Cardiac septum (tissue), 1 donor: ENCODE data around the gene ARCN1. TPM values are rescaled to one million over a fixed set of nuclear protein-coding genes. Genes with fewer than 3 reads are reported as not detected.

Experiments
- DNase-seq: peaks from one replicate; pipeline ENCODE4 v3.0.0-alpha.2; 2020; ENCODE audit warnings: low spot score
- intact Hi-C: fragments of 100-400 bp; cut with DNase I; formaldehyde crosslinking; loops from one replicate; pipeline ENCODE4 v1.14.0; 2022
- long read RNA-seq: library from polyadenylated mRNA; unstranded; transcript quantifications from one replicate; pipeline ENCODE4 v2.0.0, GENCODE V29; 2021
- total RNA-seq: library from RNA; stranded (reverse); fragmentation: NEBNext Ultra II Directional; extraction: Animal tissue kit (Norgen Biotek cat#: 25700); gene quantifications from one replicate; pipeline ENCODE4 v1.2.1, GENCODE V29; 2021
- donor health status: DM: no; HTN: no; CAD: no.

ARCN1 gene
- 118 TPM for total RNA-seq
- long read RNA-seq, transcript ARCN1-201 (10 exons, 3,845 nt) = major isoform, 52 of 81 reads
- long read RNA-seq, partial matches to known transcripts = 20 of 81 reads
- long read RNA-seq, other reads (novel, unspliced or antisense) = 7 of 81 reads

- intact Hi-C loops = loop anchor here (5.0 kb wide), 1 partner anchor 40 kb away; no protein-coding TSS in a partner anchor
- DNase-seq = peak; percentile 93
These were observed at the start of gene ARCN1 for GRCh38 chr11:118572061-118572980. Gene ARCN1 (plus strand): TSS chr11:118572409. CDS start chr11:118572548, 139 bp downstream.

- intact Hi-C loops = no loop called here
- DNase-seq = no peak
These were observed 49.6 kb upstream of the ARCN1 start for GRCh38 chr11:118522571-118523072.

DNA sequence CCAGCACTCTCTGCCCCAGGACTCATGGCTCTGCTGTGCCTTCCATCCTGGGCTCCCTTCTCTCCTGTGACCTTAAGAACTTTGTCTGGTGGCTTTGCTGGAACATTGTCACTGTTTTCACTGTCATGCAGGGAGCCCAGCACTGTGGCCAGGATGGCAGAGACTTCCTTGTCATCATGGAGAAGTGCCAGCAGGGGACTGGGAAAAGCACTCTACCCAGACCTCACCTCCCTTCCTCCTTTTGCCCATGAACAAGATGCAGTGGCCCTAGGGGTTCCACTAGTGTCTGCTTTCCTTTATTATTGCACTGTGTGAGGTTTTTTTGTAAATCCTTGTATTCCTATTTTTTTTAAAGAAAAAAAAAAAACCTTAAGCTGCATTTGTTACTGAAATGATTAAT, 47.9 kb upstream of the ARCN1 start:
- DNase-seq = no peak
- intact Hi-C loops = no loop called here

GRCh38 chr11:118524757-118525470, 47.3 kb upstream of the ARCN1 start:
- DNase-seq = no peak
- intact Hi-C loops = no loop called here

- no peak for DNase-seq
- intact Hi-C loops = no loop called here
These were observed 45.5 kb upstream of the ARCN1 start for GRCh38 chr11:118526688-118527087.

- DNase-seq = no peak
- intact Hi-C loops = no loop called here
These were observed 45.1 kb upstream of the ARCN1 start, which contains the start of gene TTC36 for GRCh38 chr11:118527109-118527508. Gene TTC36 (plus strand): TSS chr11:118527474. CDS start chr11:118527495, 21 bp downstream.

DNA sequence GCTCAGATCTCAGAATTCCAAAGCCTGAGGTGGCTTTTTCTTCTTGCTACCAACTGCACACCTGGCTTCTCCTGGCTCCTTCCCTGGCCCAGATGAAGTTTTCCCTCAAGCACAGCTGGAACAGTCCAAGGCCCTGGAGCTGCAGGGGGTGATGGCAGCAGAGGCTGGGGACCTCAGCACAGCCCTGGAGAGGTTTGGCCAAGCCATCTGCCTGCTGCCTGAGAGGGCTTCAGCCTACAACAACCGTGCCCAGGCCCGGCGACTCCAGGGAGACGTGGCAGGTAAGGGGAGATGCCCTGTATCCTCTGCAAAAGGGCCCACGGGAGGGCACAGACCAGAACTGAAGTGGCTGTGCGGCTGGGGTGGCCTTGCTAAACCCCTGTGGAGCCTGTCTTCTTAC, 43.7 kb upstream of the ARCN1 start:
- intact Hi-C loops = no loop called here
- DNase-seq = no peak

DNA sequence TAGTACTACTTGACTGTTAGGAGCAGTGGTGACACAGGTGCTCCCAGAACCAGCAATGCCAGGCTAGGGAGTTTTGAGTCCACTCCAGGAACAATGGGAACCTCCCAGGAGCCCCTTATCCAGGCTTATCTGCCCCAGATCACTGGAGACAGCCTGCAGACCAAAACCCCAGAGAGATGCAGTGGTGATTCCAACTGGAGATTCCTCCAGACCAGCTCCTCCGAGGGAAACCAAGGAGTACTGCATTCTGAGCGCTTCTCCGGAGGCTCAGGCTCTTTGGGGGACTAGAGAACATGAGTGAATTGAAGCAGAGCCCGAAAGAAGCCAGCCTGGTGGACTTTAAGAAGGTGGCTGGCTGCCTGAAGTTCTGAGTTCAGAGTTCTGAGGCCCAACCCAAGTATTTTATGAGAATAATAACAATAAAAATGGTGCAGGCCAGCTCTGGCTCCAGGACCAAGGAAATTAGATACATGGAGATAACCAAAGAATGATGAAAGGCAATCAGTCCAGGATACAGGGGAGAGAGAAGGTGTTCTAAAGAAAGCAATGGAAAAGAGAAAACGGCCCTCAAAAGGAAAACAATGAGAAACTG, 42.5 kb upstream of the ARCN1 start:
- intact Hi-C loops = no loop called here
- no peak for DNase-seq

GRCh38 chr11:118530180-118530682, 42.0 kb upstream of the ARCN1 start:
- intact Hi-C loops = no loop called here
- no peak for DNase-seq

DNA sequence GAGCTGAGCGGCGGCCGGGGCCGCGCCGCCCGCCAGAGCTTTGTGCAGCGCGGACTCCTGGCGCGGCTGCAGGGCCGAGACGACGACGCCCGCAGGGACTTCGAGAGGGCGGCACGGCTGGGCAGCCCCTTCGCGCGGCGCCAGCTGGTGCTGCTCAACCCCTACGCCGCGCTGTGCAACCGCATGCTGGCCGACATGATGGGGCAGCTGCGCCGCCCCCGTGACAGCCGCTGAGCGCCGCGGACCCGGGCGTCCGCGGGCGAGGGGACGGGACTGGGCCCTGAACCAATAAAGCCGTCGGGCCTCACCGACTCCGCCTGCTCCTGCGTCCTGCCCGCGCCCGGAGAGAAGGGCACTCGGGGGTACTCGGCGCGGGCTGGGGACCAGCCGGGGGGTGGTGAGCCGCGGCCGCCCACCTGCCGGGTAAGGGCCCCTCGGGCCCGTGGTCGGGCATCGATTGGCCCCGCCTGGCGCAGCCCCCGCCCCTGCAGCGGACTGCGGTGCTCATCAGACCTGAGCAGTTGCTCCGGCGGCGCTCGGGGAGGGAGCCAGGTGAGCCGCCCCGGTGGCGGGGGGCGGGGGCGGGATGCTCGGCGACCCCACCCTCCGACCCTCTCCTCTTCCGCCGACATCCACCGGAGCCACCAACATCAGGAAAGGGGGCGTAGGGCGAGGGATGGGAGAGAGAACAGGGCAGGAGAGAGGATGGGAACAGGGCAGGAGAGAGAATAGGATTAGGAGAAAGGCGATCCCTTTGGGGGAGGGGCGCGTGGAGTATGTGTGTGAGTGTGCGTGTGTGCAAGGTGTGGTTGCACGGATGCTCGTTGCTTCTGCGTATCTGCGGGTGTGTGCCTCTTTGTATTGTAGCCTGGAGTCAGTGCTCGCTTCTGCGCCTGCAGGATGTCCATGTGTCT, 41.3 kb upstream of the ARCN1 start, which contains the start of gene TMEM25:
TMEM25 (plus strand) TSS at position 510 of the 914 bp plus-strand sequence. CDS start 610 bp downstream, outside the sequence.
- peak; percentile 83 for DNase-seq
- intact Hi-C loops = no loop called here

GRCh38 chr11:118531597-118532084, 40.6 kb upstream of the ARCN1 start:
- intact Hi-C loops = no loop called here
- no peak for DNase-seq

DNA sequence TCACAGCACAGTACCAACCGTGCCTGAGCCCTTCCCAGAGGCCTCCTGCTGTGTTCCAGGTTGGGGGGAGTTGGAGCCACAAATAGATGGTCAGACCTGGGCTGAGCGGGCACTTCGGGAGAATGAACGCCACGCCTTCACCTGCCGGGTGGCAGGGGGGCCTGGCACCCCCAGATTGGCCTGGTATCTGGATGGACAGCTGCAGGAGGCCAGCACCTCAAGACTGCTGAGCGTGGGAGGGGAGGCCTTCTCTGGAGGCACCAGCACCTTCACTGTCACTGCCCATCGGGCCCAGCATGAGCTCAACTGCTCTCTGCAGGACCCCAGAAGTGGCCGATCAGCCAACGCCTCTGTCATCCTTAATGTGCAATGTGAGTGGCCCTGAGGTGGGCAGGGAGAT, 40.1 kb upstream of the ARCN1 start:
- intact Hi-C loops = no loop called here
- DNase-seq = no peak

DNA sequence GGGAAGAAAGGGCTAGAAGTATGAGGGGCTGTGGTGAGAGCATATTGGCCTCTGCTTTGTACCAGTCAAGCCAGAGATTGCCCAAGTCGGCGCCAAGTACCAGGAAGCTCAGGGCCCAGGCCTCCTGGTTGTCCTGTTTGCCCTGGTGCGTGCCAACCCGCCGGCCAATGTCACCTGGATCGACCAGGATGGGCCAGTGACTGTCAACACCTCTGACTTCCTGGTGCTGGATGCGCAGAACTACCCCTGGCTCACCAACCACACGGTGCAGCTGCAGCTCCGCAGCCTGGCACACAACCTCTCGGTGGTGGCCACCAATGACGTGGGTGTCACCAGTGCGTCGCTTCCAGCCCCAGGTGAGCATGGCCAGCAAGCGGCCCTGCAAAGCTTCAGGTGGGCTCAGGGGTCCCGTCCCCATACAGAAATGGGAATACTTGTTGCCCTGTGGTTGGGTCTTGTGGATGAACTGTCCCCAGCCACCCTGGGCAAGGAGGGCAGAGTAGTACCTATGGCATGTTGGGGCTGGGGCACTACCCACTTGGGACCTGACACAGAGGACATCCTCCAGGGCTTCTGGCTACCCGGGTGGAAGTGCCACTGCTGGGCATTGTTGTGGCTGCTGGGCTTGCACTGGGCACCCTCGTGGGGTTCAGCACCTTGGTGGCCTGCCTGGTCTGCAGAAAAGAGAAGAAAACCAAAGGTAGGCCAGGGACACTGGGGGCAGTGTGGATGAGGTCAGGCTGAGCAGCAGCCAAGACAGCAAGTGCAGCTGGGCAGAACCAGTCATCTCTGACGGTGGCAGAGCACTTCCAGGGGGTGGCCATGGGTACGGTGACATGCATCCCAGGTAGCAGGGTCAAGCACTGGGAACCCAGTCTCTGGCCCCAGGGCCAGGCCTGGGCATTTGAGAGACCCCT, 39.1 kb upstream of the ARCN1 start:
- DNase-seq = no peak
- intact Hi-C loops = no loop called here

DNA sequence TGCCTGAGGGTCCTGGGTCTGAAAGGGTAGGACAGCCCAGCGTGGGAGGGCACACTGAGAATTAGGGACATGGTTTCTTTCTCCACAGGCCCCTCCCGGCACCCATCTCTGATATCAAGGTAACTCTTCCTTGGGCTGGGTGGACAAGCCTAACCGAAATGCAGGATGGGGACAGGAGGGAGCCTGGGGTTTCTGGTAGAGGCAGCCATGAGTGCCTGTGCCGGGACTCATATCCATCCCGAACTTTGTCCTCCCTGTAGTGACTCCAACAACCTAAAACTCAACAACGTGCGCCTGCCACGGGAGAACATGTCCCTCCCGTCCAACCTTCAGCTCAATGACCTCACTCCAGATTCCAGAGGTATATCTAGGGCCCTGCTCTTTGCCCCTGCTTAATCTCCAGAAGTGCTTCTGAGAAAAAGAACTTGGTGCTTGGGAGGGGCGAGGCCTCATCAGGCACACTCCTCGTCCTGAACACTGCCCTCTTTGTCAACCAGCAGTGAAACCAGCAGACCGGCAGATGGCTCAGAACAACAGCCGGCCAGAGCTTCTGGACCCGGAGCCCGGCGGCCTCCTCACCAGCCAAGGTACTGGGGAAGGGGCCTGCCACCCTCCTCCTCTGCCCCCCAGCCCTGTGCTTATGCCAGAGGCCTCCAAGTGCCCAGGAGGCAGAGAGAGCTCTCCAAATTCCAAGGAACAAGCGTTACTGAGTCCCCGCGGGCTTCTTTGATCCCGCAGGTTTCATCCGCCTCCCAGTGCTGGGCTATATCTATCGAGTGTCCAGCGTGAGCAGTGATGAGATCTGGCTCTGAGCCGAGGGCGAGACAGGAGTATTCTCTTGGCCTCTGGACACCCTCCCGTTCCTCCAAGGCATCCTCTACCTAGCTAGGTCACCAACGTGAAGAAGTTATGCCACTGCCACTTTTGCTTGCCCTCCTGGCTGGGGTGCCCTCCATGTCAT, 38.2 kb upstream of the ARCN1 start:
- intact Hi-C loops = no loop called here
- no peak for DNase-seq

DNA sequence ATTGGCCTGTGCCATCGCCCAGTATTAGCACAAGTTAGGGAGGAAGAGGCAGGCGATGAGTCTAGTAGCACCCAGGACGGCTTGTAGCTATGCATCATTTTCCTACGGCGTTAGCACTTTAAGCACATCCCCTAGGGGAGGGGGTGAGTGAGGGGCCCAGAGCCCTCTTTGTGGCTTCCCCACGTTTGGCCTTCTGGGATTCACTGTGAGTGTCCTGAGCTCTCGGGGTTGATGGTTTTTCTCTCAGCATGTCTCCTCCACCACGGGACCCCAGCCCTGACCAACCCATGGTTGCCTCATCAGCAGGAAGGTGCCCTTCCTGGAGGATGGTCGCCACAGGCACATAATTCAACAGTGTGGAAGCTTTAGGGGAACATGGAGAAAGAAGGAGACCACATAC, 36.9 kb upstream of the ARCN1 start:
- DNase-seq = no peak
- intact Hi-C loops = no loop called here

- no peak for DNase-seq
- intact Hi-C loops = no loop called here
These were observed 35.5 kb upstream of the ARCN1 start for GRCh38 chr11:118536726-118537125.
